ENCODE measurements around the gene SLC7A7. TPM values are rescaled to one million over a fixed set of nuclear protein-coding genes. Genes with fewer than 3 reads are reported as not detected.

SLC7A7 gene
- total RNA-seq, 4 donors from 2014 or later: 0.68 to 5.3 (median 2.2) TPM

DNA sequence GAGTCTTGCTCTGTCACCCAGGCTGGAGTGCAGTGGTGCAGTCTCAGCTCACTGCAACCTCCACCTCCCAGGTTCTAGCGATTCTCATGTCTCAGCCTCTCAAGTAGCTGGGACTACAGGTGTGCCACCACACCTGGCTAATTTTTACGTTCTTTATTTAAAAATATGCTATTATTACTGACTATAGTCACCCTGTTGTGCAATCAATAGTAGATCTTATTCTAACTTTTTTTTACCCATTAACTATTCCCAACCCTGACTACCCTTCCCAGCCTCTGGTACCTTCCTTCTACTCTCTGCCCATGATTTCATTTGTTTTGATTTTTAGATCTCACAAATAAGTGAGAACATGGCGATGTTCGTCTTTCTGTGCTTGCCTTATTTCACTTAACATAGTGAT, 46.3 kb downstream of the SLC7A7 start:
- in situ Hi-C loops (cut with MboI; ENCODE audit: low sequenced_read_pairs in 4 of 4) (loop anchor here in 1 of 4 donors (10.0 kb wide), 1 partner anchor 174 kb away; the partner anchor contains the start of gene ABHD4), intact Hi-C loops (cut with DNase I; ENCODE audit: low total_unique reads) (loop anchor here (5.0 to 10.0 kb wide), 2 partner anchors 212 to 556 kb away; partner anchors contain the start of gene PABPN1)
- Histone ChIP-seq H3K4me3 (no peak overlapping the region), H3K27ac (no peak overlapping the region), H3K4me1 (peaks cover 16 to 19% of the 10 kb centered on the region in 2 donors), H3K36me3 (peaks cover 0 to 58% of the 10 kb centered on the region in 2 donors), H3K9me3 (no peaks in the 10 kb centered on the region), H3K27me3 (no peaks in the 10 kb centered on the region)
- TF ChIP-seq, protein P1, sequence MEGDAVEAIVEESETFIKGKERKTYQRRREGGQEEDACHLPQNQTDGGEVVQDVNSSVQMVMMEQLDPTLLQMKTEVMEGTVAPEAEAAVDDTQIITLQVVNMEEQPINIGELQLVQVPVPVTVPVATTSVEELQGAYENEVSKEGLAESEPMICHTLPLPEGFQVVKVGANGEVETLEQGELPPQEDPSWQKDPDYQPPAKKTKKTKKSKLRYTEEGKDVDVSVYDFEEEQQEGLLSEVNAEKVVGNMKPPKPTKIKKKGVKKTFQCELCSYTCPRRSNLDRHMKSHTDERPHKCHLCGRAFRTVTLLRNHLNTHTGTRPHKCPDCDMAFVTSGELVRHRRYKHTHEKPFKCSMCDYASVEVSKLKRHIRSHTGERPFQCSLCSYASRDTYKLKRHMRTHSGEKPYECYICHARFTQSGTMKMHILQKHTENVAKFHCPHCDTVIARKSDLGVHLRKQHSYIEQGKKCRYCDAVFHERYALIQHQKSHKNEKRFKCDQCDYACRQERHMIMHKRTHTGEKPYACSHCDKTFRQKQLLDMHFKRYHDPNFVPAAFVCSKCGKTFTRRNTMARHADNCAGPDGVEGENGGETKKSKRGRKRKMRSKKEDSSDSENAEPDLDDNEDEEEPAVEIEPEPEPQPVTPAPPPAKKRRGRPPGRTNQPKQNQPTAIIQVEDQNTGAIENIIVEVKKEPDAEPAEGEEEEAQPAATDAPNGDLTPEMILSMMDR (IDR thresholded peaks at IDR 0.05 in 4 of 5, conservative IDR thresholded peaks at IDR 0.05 in 1 of 5): no peak
- no peak for TF ChIP-seq POLR2A (IDR thresholded peaks at IDR 0.05)
- ATAC-seq (no peak), DNase-seq (no peak)

DNA sequence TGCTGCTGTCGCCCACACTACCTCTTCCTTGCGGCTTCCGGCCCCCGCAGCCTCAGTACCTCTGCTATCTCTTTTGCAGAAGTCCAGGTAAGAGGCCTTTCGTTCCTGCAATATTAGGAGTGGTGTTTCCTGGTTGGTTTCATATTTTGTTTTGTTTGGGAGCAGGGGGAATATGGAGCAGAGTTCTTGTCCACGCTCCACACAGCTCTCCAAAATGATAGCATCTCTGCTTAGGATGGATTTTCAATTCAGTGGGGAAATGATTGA, 48.0 kb downstream of the SLC7A7 start:
- no peaks in the 10 kb centered on the region for H3K9me3 ChIP-seq
- H3K4me1 ChIP-seq: peaks cover 16 to 19% of the 10 kb centered on the region in 2 donors
- ATAC-seq: no peak
- H3K4me3 ChIP-seq: peak overlapping the region; percentile 73 to 96 (median 84)
- intact Hi-C loops (cut with DNase I; ENCODE audit: low total_unique reads) (loop anchor here (5.0 to 10.0 kb wide), 2 partner anchors 210 to 558 kb away; partner anchors contain the start of gene PABPN1), in situ Hi-C loops (cut with MboI; ENCODE audit: low sequenced_read_pairs in 4 of 4) (loop anchor here in 1 of 4 donors (10.0 kb wide), 1 partner anchor 172 kb away; the partner anchor contains the start of gene ABHD4)
- H3K36me3 ChIP-seq: peaks cover 0 to 44% of the 10 kb centered on the region in 2 donors
- TF ChIP-seq, protein P1 (IDR thresholded peaks at IDR 0.05 in 4 of 5, conservative IDR thresholded peaks at IDR 0.05 in 1 of 5): no peak
- no peak for TF ChIP-seq POLR2A (IDR thresholded peaks at IDR 0.05)
- peak overlapping the region; percentile 84 to 94 (median 92) for H3K27ac ChIP-seq
- no peaks in the 10 kb centered on the region for H3K27me3 ChIP-seq
- no peak for DNase-seq

DNA sequence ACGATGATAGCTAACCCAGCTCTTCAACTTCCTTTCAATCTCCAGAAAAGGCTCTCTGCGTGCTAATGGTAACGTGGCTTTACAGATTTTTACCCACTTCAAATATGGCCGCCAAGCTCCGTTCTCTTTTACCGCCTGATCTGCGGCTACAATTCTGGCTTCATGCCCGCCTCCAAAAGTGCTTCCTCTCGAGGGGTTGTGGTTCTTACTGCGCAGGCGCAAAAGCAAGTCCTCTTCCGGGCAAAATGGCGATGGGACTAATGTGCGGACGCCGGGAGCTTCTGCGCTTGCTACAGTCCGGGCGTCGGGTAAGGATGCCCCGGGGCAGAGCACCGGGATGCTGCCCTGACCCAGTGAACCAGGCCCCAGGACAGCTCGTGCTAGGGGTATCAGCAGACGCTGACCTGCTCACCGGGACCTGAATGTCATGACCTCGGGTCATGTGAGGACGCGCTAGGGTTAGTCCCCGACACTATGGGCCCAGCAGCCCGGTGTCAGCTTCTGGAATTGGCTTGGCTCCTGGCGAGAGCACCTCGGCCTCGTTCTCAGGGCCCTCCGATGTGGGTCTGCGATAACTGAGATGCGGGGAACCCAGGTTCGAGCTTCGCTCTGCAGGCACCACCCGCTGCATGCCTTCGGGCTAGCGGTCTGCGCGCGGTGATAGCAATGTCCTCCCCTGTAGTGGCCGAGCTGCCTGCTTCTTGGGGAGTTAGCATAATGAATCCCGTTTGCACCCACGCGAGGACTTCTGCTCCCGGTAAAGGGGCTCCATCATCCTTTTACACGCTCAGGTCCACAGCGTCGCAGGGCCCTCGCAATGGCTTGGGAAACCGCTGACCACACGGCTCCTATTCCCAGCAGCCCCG, 48.5 kb downstream of the SLC7A7 start, which contains the start of gene OXA1L:
Gene OXA1L (plus strand): TSS at position 232 of the 866 bp plus-strand sequence. CDS start 14 bp downstream, at position 246.
- H3K4me3 ChIP-seq: peak within 1 kb of the TSS; percentile 73 to 96 (median 84)
- in situ Hi-C loops (cut with MboI; ENCODE audit: low sequenced_read_pairs in 4 of 4): loop anchor here in 1 of 4 donors (10.0 kb wide), 1 partner anchor 172 kb away; the partner anchor contains the start of gene ABHD4
- H3K4me1 ChIP-seq: peaks cover 16 to 19% of the 10 kb centered on the region in 2 donors
- peak within 1 kb of the TSS; percentile 84 to 94 (median 92) for H3K27ac ChIP-seq
- H3K27me3 ChIP-seq: no peaks in the 10 kb centered on the region
- ATAC-seq (peak; percentile 98 to 99), DNase-seq (peak; percentile 97 to 98)
- intact Hi-C loops (cut with DNase I; ENCODE audit: low total_unique reads): loop anchor here (1.0 to 10.0 kb wide), 4 partner anchors 63 to 558 kb away; partner anchors contain the start of genes MRPL52 and PABPN1
- H3K36me3 ChIP-seq: peaks cover 0 to 40% of the 10 kb centered on the region in 2 donors
- no peaks in the 10 kb centered on the region for H3K9me3 ChIP-seq
- TF ChIP-seq POLR2A (IDR thresholded peaks at IDR 0.05): peak; percentile 52 to 65
- TF ChIP-seq, protein P1 (IDR thresholded peaks at IDR 0.05 in 4 of 5, conservative IDR thresholded peaks at IDR 0.05 in 1 of 5): no peak

DNA sequence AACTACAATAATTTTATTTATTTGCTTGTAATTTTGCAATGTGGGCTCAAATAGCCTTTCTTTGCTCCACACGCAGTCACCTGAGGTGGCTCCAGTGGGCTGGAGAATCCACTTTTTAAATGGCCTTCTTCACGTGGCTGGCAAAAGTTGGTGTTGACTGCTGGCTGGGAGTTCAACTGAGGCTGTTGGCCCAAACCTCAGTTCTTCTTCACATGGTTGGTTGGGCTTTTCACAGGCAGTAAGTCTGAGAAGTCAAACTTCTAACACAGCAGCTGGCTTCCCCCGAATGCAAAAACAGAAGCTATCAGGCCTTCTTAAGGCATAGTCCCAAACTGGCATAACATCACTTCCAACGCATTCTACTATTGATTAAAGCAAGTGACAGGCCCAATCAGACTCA, 50.9 kb downstream of the SLC7A7 start:
- Histone ChIP-seq H3K27me3 (no peaks in the 10 kb centered on the region), H3K9me3 (no peaks in the 10 kb centered on the region), H3K4me1 (peaks cover 16 to 19% of the 10 kb centered on the region in 2 donors), H3K4me3 (no peak overlapping the region), H3K27ac (no peak overlapping the region), H3K36me3 (peaks cover 0 to 17% of the 10 kb centered on the region in 2 donors)
- DNase-seq (no peak), ATAC-seq (no peak)
- TF ChIP-seq POLR2A (IDR thresholded peaks at IDR 0.05): no peak
- TF ChIP-seq, protein P1 (IDR thresholded peaks at IDR 0.05 in 4 of 5, conservative IDR thresholded peaks at IDR 0.05 in 1 of 5): no peak
- intact Hi-C loops (cut with DNase I; ENCODE audit: low total_unique reads): loop anchor here (10.0 kb wide), 1 partner anchor 560 kb away; the partner anchor contains the start of gene PABPN1
- in situ Hi-C loops (cut with MboI; ENCODE audit: low sequenced_read_pairs in 4 of 4): loop anchor here in 1 of 4 donors (10.0 kb wide), 1 partner anchor 170 kb away; the partner anchor contains the start of gene ABHD4

Measured in gastrocnemius medialis (tissue), 4 donors.